Rectal smooth muscle tissue (tissue), 1 donor: Measurements from ENCODE around the gene PEAK3.
"Not testable (repeated sequence)": the region's sequence is repeated elsewhere in the genome, so short reads cannot be mapped to it uniquely, and the experiment has no call there.

Source experiments
- H3K27ac ChIP-seq: one replicate; pipeline ENCODE4 v1.7.0; 2013; ENCODE audit warnings: low read depth, low read length, inconsistent platforms
- H3K27me3 ChIP-seq: one replicate; pipeline ENCODE4 v1.7.0; 2013; ENCODE audit warnings: low read length; ENCODE audit not compliant: control insufficient read depth, insufficient read depth
- H3K36me3 ChIP-seq: one replicate; pipeline ENCODE4 v1.7.0; 2013; ENCODE audit warnings: low read length; ENCODE audit not compliant: control insufficient read depth, insufficient read depth
- H3K4me1 ChIP-seq: one replicate; pipeline ENCODE4 v1.7.0; 2013; ENCODE audit warnings: low read length; ENCODE audit not compliant: control insufficient read depth, insufficient read depth
- H3K4me3 ChIP-seq: one replicate; pipeline ENCODE4 v1.7.0; 2013; ENCODE audit warnings: low read length
- H3K9ac ChIP-seq: one replicate; pipeline ENCODE4 v1.7.0; 2013; ENCODE audit warnings: low read length

The PEAK3 gene

DNA sequence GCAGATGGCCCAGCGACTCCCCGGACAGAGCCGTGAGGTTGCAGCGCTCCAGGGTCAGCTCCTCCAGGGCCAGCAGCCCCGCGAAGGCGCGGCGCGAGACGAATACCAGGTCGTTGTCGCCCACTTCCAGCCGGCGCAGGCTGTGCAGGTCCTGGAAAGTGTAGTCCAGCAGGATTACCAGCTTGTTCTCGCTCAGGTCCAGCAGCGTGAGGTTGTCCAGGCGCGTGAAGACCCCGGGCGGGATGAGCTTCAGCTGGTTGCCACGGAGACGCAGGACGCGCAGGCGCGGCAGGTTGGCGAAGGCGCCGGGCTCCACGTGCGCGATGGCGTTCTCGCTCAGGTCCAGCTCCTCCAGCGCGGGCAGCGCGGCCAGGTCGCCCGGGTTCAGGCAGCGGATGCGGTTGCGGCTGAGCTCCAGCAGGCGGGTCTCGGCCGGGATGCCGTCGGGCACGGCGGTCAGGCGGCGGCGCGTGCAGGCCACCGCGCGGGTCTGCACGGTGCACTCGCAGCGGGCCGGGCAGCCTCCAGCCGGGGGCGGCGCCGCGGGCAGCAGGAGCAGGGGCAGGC lies 9.3 kb upstream of the PEAK3 start:
- Histone ChIP-seq H3K27ac (no peak overlapping the region), H3K27me3 (peaks cover 31% of the 10 kb centered on the region), H3K4me3 (peak overlapping the region; percentile 62), H3K4me1 (peaks cover 5% of the 10 kb centered on the region), H3K36me3 (no peaks in the 10 kb centered on the region), H3K9ac (no peak overlapping the region)

DNA sequence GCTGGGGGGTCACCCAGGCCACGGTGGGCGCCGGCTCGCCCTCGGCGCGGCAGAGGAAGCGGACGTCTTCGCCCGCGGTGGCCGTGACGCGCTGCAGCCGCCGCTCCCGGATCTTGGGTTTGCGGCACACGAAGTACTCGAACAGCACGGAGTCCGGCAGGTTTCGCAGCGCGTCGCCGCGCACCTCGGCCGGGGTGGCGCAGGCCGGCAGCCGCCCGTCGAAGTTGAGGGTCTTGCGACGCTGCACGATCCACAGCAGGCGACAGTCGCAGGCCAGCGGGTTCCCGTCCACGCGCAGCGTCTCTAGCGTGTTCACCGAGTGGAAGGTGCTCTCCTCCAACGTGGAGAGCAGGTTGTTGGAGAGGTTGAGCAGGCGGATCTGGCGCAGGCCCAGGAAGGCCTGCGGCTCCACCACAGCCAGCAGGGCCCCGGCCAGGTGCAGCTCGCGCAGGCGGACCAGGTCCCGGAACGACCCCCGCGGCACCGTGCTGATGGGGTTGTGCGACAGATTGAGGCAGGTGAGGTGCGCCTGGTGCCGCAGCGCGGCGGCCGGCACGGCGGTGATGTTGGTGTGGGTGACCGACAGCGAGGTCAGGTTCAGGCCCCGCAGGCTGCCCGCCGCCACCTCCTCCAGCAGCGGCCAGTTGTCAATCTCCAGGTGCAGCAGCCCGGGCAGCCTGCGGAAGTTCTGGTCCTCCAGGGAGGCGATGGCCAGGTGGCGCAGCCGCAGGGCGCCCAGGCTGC lies 8.6 kb upstream of the PEAK3 start:
- no peaks in the 10 kb centered on the region for H3K36me3 ChIP-seq
- H3K9ac ChIP-seq: no peak overlapping the region
- peaks cover 5% of the 10 kb centered on the region for H3K4me1 ChIP-seq
- peak overlapping the region; percentile 62 for H3K4me3 ChIP-seq
- H3K27ac ChIP-seq: no peak overlapping the region
- peaks cover 31% of the 10 kb centered on the region for H3K27me3 ChIP-seq

DNA sequence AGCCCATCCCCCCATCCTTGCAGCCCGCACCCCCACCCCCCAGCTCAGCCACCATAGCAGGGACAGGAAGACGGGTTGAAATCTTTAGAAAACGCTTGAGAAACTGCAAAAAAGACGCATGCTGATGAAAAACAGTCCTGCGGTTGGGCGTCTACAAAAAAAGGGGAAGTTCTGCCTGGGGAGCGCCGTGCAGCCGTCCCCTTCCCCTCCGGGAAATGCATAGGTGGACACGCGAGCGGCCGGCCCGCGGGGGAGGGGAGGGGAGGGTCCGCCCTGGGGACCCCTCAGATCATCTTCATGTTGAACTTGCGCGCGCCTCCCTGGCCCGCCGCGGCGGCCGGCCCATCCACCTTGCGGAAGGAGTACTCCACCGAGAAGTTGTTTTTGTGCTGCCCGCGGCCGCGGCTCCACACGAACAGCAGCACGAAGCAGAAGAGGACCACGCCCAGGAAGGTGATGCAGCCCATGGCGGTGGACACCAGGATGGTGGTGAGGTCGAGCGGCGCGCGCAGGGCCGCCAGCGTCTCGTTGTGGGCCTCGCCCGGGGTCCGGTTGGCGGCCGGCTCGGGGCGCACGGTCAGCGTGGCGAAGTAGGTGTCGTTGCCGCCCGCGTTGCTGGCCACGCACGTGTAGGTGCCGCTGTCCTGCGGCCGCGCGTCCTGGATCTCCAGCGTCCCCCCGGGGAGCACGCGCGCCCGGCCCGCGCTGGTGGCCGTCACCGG lies 7.9 kb upstream of the PEAK3 start:
- Histone ChIP-seq H3K4me3 (peak overlapping the region; percentile 62), H3K9ac (no peak overlapping the region), H3K27ac (no peak overlapping the region), H3K4me1 (peaks cover 5% of the 10 kb centered on the region), H3K27me3 (peaks cover 31% of the 10 kb centered on the region), H3K36me3 (no peaks in the 10 kb centered on the region)

DNA sequence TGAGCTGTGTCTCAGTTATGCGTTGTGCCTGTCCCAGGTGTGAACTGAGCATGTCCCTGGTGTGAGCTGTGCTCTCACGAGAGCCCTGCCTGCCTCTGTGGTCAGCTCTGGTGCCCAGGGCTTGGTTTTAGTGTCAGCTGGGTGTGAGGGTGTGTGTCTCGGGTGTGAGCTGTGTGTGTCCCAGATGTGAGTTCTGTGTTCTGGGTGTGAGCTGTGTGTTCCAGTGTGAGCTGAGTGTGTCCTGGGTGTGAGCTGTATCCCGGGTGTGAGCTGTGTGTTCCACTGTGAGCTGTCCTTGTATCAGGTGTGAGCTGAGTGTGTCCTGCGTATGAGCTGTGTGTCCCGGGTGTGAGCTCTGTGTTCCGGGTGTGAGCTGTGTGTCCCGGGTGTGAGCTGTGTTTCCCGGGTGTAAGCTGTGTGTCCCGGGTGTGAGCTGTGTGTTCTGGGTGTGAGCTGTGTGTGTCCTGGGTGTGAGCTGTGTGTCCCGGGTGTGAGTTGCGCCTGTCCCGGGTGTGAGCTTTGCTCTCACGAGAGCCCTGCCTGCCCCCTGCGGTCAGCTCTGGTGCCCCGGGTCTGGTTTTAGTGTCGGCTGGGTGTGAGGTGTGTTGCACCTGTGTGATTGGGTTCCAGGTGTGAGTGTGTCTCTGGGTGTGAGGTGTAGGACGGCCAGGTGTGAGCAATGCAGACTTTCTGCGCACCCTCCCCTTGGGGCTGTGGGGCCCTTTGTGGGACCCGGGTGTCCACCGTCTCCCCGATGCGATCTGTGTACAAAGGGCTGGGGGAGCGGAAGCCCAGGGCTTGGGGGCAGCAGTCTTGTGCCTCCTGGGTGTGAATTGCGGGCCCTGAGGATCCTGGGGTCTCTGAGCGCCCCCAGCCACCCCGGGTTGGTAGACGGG lies 7.1 kb upstream of the PEAK3 start:
- Histone ChIP-seq H3K27ac (no peak overlapping the region), H3K27me3 (peaks cover 30% of the 10 kb centered on the region), H3K4me1 (peaks cover 5% of the 10 kb centered on the region), H3K9ac (no peak overlapping the region), H3K36me3 (no peaks in the 10 kb centered on the region), H3K4me3 (no peak overlapping the region)

DNA sequence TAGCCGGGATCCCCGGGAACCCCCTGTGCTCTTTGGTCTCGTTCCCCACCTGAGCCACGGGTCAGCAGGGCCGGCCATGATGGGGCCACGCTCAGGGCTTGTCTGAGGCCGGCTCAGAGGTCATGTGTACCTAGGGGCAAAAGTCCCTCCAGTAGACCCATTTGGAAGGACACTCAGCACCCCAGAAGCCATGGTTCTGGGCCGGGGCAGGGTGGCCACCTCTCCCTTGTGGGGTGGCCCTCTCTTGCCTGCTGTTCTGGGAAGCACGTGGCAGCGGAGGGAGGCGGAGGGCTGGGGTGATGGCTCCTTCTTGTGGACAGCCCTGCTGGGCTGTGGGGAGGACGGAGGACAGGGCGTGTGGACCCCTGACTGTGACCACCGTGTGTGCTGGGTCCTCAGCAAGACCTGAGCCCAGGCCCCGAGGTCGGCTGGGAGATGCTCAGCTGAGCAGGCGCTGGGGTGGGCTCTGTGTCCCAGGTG lies 6.4 kb upstream of the PEAK3 start:
- H3K27me3 ChIP-seq: peaks cover 27% of the 10 kb centered on the region
- H3K9ac ChIP-seq: no peak overlapping the region
- no peak overlapping the region for H3K27ac ChIP-seq
- no peak overlapping the region for H3K4me3 ChIP-seq
- peaks cover 5% of the 10 kb centered on the region for H3K4me1 ChIP-seq
- no peaks in the 10 kb centered on the region for H3K36me3 ChIP-seq

DNA sequence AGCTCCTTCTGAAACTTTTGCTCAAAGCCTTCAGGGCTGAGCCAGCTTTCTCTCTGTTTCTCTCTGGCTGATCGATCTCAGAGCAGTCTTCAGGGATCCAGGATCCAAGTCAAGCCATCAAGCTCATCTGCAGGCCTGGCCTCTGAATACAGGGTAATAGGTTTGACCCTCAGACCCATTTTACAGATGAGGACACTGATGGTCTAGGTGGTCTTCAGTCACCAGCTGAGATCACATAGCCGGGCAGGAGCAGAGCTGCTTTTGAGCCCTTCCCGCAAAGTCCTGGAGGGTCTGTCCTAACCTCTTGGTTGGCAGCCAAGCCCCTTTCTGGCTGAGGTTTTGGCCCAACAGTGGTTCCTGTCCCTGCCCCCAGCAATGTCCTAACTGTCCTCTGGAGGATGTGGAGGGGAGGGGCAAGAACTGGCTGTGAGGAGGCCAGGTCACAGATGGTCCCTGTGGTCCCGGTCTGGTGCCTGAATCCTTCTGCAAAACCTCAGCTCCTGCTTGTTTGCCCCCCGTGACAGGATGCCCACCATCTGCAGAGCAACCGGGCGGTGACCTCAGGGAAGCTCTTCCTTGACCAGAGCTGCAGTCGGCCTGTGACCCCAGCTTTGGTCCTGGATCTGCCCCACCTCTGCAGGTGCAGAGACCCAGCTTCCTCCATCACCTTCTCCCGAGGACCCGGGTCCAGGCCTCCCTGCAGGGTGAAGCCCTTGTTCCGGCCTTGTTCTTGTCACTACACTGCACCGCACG lies 5.8 kb upstream of the PEAK3 start:
- Histone ChIP-seq H3K27me3 (peaks cover 27% of the 10 kb centered on the region), H3K36me3 (no peaks in the 10 kb centered on the region), H3K4me1 (peaks cover 5% of the 10 kb centered on the region)

DNA sequence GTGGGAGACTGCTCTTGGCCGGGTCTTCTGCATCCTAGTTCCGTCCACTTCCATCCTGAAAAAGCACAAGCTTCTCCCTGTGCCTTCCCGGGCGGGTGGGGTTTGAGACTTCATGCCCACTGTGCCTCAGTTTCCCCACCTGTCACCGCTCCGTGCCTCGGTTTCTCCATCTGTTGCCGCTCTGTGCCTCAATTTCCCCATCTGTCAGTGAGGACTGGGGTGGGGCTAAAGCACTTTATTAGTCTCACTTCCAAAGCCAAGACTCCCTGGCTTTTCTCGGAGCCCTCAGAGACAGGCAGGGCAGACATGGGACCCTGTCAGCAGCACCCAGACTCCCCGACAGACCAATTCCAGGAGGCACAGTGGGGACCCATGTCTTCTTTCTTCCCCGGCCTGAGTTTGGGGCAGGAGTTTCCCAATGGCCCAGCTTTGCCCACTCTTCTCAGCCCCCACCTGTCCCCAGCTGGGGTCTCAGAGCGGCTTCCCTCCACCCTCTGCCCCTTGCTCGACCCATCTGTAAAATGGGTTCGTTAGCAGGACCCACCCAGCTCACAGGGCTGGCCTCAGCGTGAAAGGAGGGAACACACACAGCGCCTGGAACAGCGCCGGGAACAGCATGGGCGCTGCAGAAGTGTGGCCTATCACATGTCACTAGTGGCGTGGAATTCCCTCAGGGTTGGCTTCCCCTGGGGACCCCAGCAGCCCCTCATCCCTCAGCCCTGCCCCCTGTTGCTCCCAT lies 4.6 kb upstream of the PEAK3 start:
- H3K9ac ChIP-seq: no peak overlapping the region
- H3K27ac ChIP-seq: no peak overlapping the region
- peaks cover 23% of the 10 kb centered on the region for H3K27me3 ChIP-seq
- no peaks in the 10 kb centered on the region for H3K36me3 ChIP-seq
- no peak overlapping the region for H3K4me3 ChIP-seq
- peaks cover 5% of the 10 kb centered on the region for H3K4me1 ChIP-seq

More for the DNA sequence above, 5.8 kb upstream of the PEAK3 start:
- H3K27ac ChIP-seq: no peak overlapping the region
- H3K9ac ChIP-seq: no peak overlapping the region
- H3K4me3 ChIP-seq: no peak overlapping the region

DNA sequence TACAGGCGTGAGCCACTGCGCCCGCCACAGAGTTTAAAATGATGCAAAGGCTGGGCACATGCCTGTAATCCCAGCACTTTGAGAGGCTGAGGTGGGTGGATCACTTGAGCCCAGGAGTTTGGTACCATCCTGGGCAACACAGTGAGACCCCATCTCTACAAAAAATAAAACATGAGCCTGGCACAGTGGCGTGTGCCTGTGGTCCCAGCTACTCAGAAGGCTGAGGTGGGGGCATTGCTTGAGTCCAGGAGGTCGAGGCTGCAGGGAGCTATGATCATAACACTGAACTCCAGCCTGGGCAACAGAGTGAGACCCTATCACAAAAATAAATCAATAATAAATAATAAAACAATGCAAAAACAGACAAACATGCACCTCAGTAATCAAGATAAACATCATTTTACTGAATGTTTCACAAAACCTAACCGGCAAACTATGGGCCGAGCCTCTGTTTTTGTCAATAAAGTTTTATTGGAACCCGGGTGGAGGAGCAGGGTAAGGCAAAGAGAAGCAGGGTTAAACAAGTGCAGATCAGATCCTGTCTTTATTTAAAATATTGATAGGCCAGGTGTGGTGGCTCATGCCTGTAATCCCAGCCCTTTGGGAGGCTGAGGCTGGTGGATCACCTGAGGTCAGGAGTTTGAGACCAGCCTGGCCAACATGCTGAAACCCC lies 2.0 kb upstream of the PEAK3 start:
- Histone ChIP-seq H3K4me3 (no peak overlapping the region), H3K27ac (no peak overlapping the region), H3K27me3 (peaks cover 3% of the 10 kb centered on the region), H3K4me1 (no peaks in the 10 kb centered on the region), H3K9ac (no peak overlapping the region), H3K36me3 (no peaks in the 10 kb centered on the region)

DNA sequence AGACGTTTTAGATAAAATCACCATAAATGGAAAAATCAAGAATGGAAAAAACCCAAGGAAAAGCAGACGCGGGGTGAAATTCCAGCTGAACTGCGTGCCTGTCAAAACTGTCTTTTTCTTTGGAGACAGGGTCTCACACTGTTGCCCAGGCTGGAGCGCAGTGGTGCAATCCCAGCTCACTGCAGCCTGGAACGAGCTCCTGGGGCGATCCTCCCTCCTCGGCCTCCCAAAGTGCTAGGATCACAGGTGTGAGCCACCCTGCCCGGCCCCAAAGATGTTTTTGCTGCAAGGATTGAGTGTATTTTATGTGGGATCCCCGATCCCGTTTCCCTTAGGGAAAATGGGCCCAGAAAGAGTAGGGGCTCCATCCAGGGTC lies 875 bp upstream of the PEAK3 start:
- H3K9ac ChIP-seq: no peak overlapping the region
- H3K4me3 ChIP-seq: peak overlapping the region; percentile 44
- no peaks in the 10 kb centered on the region for H3K4me1 ChIP-seq
- H3K36me3 ChIP-seq: no peaks in the 10 kb centered on the region
- no peak overlapping the region for H3K27ac ChIP-seq
- no peaks in the 10 kb centered on the region for H3K27me3 ChIP-seq

DNA sequence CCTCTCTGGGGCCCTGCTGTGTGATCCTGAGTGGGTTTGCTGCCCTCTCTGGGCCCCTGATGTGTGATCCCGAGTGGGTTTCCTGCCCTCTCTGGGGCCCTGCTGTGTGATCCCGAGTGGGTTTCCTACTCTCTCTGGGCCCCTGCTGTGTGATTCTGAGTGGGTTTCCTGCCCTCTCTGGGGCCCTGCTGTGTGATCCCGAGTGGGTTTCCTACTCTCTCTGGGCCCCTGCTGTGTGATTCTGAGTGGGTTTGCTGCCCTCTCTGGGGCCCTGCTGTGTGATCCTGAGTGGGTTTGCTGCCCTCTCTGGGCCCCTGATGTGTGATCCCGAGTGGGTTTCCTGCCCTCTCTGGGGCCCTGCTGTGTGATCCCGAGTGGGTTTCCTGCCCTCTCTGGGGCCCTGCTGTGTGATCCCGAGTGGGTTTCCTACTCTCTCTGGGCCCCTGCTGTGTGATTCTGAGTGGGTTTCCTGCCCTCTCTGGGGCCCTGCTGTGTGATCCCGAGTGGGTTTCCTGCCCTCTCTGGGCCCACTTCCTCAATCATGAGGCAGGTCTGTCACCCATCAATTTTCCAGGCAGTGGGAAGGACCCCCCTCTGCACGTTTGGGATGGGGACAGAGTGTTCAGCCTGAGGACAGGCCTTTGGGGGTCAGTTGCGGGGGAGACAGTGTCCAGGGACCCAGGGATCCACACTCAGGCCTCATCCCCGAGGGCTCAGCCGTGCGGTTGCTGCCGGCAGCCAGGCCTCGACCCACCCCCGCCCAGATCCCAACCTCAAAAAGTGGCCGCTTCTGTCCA lies 512 bp downstream of the PEAK3 start:
- H3K9ac ChIP-seq, H3K4me3 ChIP-seq, H3K27ac ChIP-seq, H3K4me1 ChIP-seq, H3K27me3 ChIP-seq, H3K36me3 ChIP-seq: not testable (repeated sequence)
